ENCODE results near the gene FOXE3.

The FOXE3 gene

GRCh38 chr1:47417170-47418044 lies 1.3 kb downstream of the FOXE3 start:
- DNase-seq (ENCODE audit: extremely low read depth, insufficient read length), result no peak
- Histone ChIP-seq H3K36me3 (ENCODE audit: control insufficient read depth, insufficient read depth, low read length) (no peaks in the 10 kb centered on the region), H3K27me3 (replicated peaks; ENCODE audit: control insufficient read depth, insufficient read depth, low read length) (no peaks in the 10 kb centered on the region), H3K4me3 (replicated peaks; ENCODE audit: low read depth, low read length) (no peak overlapping the region)
- TF ChIP-seq CTCF (IDR thresholded peaks at IDR 0.05; ENCODE audit: insufficient read depth, low read length, poor library complexity, severe bottlenecking), result no peak

GRCh38 chr1:47418122-47418521 lies 2.0 kb downstream of the FOXE3 start:
- no peaks in the 10 kb centered on the region for H3K27me3 ChIP-seq (replicated peaks; ENCODE audit: control insufficient read depth, insufficient read depth, low read length)
- TF ChIP-seq CTCF (IDR thresholded peaks at IDR 0.05; ENCODE audit: insufficient read depth, low read length, poor library complexity, severe bottlenecking), result no peak
- no peaks in the 10 kb centered on the region for H3K36me3 ChIP-seq (ENCODE audit: control insufficient read depth, insufficient read depth, low read length)
- H3K4me3 ChIP-seq (replicated peaks; ENCODE audit: low read depth, low read length), result no peak overlapping the region
- DNase-seq (ENCODE audit: extremely low read depth, insufficient read length), result no peak

- no peak for DNase-seq (ENCODE audit: extremely low read depth, insufficient read length)
- no peaks in the 10 kb centered on the region for H3K27me3 ChIP-seq (replicated peaks; ENCODE audit: control insufficient read depth, insufficient read depth, low read length)
- no peaks in the 10 kb centered on the region for H3K36me3 ChIP-seq (ENCODE audit: control insufficient read depth, insufficient read depth, low read length)
- no peak overlapping the region for H3K4me3 ChIP-seq (replicated peaks; ENCODE audit: low read depth, low read length)
- no peak for TF ChIP-seq CTCF (IDR thresholded peaks at IDR 0.05; ENCODE audit: insufficient read depth, low read length, poor library complexity, severe bottlenecking)
Observed at GRCh38 chr1:47418681-47419325, 2.7 kb downstream of the FOXE3 start.

GRCh38 chr1:47420547-47420946 lies 4.5 kb downstream of the FOXE3 start:
- Histone ChIP-seq H3K4me3 (replicated peaks; ENCODE audit: low read depth, low read length) (no peak overlapping the region), H3K36me3 (ENCODE audit: control insufficient read depth, insufficient read depth, low read length) (no peaks in the 10 kb centered on the region), H3K27me3 (replicated peaks; ENCODE audit: control insufficient read depth, insufficient read depth, low read length) (no peaks in the 10 kb centered on the region)
- no peak for TF ChIP-seq CTCF (IDR thresholded peaks at IDR 0.05; ENCODE audit: insufficient read depth, low read length, poor library complexity, severe bottlenecking)
- DNase-seq (ENCODE audit: extremely low read depth, insufficient read length), result no peak

GRCh38 chr1:47423872-47424271 lies 7.8 kb downstream of the FOXE3 start:
- H3K27me3 ChIP-seq (replicated peaks; ENCODE audit: control insufficient read depth, insufficient read depth, low read length), result no peaks in the 10 kb centered on the region
- no peak for DNase-seq (ENCODE audit: extremely low read depth, insufficient read length)
- TF ChIP-seq CTCF (IDR thresholded peaks at IDR 0.05; ENCODE audit: insufficient read depth, low read length, poor library complexity, severe bottlenecking), result no peak
- H3K4me3 ChIP-seq (replicated peaks; ENCODE audit: low read depth, low read length), result no peak overlapping the region
- no peaks in the 10 kb centered on the region for H3K36me3 ChIP-seq (ENCODE audit: control insufficient read depth, insufficient read depth, low read length)
